ENCODE data around the gene NRP1.

- no peak for TF ChIP-seq CTCF (IDR thresholded peaks at IDR 0.05)
- TF ChIP-seq POLR2A (IDR thresholded peaks at IDR 0.05), result no peak
These were observed 97.6 kb downstream of the NRP1 start for GRCh38 chr10:33236916-33237315.

Measured in Peyer's patch (tissue), 4 donors.